GM20000 (cell line): ENCODE data around the gene ABHD18.
A peak's percentile ranks its signal among the peaks of the same experiment; 100 is the strongest.
"Not testable (repeated sequence)": the region's sequence is repeated elsewhere in the genome, so short reads cannot be mapped to it uniquely, and the experiment has no call there.

Experiments
- DNase-seq: peaks from one replicate; pipeline ENCODE4 v3.0.0; 2012; ENCODE audit warnings: low spot score
- TF ChIP-seq, protein P1 (sequence below): IDR thresholded peaks from 2 replicates; pipeline ENCODE4 v1.5.1; 2012; ENCODE audit warnings: mild to moderate bottlenecking, control low read depth; ENCODE audit errors: extremely low read depth, missing control alignments

Gene ABHD18

DNA sequence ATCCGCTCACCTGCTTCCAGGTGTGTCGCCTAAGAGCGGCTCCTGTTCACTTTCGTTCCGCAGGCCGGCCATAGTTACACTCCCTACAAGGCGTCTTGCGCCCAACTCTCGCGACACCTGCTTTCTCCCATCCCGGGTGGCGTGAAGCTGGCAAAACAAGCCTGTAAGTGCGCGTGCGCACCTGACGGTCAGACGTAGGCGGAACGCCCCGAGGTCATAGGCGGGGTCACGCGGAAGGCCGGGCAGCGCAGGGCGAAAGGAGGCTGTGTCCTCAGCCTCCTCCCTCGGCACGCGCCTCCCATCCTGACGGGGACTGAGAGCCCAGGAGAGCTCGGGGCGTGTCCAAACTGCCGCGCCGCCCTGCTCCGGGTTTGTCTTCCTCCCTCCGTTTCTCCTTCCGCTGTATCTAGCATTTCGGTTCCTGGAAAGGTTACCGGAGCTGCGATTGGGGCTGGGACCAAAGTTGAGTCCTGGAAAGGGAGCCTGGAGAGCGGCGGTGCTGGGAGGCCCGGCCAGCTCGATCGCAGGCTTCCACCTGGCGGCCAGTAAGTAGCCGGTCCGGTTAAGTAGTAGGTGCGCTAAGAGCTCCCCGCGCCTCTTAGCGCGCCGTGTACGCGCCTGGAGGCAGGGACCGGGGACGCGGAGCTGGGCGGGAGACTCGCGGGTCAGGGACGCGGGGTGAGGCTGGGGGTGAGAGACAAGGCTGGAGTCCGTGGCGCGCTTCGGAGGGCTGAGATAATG is at the start of gene ABHD18, which contains the start of gene MFSD8:
ABHD18 (plus strand) TSS at position 345 of the 741 bp plus-strand sequence. CDS start 17,550 bp downstream, outside the sequence.
MFSD8 (minus strand) TSS at position 112 of the 741 bp plus-strand sequence; CDS start at position 72, 40 bp downstream.
- TF ChIP-seq, protein P1, sequence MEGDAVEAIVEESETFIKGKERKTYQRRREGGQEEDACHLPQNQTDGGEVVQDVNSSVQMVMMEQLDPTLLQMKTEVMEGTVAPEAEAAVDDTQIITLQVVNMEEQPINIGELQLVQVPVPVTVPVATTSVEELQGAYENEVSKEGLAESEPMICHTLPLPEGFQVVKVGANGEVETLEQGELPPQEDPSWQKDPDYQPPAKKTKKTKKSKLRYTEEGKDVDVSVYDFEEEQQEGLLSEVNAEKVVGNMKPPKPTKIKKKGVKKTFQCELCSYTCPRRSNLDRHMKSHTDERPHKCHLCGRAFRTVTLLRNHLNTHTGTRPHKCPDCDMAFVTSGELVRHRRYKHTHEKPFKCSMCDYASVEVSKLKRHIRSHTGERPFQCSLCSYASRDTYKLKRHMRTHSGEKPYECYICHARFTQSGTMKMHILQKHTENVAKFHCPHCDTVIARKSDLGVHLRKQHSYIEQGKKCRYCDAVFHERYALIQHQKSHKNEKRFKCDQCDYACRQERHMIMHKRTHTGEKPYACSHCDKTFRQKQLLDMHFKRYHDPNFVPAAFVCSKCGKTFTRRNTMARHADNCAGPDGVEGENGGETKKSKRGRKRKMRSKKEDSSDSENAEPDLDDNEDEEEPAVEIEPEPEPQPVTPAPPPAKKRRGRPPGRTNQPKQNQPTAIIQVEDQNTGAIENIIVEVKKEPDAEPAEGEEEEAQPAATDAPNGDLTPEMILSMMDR, result peak; percentile 19
- peak; percentile 96 for DNase-seq

DNA sequence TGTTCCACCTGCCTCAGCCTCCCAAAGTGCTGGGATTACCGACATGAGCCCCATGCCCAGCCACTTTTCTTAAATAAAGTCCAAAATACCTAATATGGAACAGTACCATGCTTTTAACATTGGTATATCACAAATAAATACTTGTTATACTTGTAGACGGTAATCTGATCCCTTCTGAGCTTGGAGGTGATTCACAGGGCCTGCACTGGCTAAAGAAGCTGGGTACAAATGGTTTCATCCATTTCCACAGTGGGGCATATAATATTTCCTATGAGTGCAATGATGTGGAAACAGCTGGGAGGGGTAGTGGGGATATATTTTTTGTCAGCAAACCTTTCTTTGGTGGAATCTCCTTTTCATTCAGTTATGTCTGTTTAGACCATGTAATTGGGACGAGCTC is 48.7 kb upstream of the ABHD18 start:
- TF ChIP-seq, protein P1, result no peak
- DNase-seq, result no peak

DNA sequence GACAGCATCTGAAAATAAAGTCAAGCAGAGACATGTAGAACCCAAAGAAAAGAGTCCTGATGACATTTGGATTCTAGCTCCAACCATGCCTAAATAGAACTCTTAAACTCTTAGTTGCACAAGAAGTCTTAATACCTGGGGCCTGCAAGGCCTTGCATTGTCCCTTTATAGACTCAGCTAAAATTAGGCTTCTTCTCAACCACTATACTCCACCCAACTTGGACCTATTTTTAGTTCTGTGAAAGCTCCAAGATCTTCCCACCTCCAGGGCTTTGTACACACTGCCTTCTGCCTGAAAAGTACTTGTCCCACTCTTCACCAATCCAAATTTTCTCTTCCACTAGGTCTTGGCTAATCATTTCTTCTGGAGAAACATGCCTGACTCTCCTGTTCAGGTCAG is 48.1 kb upstream of the ABHD18 start:
- TF ChIP-seq, protein P1, result no peak
- no peak for DNase-seq

DNA sequence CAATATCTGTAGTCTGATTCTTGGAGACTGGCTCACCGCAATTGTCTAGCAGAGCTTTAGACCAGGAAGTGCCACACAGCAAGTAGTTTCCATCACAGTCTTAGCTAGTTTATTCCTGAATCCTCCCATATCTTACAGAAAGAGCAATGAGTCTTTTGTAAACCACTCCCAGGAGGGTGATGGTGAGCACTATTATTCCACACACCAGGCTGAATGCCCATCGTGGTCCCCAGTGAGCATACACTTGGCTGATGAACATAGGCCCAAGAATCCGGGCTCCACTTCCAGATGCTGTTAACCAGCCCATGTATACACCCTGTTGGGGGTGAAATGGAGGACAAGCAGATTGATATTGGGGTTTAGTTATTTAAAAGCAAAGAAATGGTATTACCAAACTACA is 44.7 kb upstream of the ABHD18 start:
- TF ChIP-seq, protein P1, result no peak
- no peak for DNase-seq

DNA sequence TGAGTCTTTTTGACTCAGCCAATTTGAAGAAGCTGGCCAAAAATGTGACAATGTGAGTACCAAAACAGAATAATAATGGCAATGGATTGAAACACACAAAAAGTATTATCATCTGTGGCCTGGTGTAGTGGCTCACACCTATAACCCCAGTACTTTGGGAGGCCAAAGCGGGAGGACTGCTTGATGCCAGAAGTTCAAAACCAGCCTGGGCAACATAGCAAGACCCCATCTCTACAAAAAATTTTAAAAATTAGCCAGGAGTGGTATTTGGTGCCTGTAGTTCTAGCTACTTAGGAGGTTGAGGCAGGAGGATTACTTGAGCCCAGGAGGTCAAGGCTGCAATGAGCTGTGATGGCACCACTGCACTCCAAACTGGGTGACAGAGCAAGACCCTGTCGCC is 43.0 kb upstream of the ABHD18 start:
- TF ChIP-seq, protein P1, result no peak
- no peak for DNase-seq

DNA sequence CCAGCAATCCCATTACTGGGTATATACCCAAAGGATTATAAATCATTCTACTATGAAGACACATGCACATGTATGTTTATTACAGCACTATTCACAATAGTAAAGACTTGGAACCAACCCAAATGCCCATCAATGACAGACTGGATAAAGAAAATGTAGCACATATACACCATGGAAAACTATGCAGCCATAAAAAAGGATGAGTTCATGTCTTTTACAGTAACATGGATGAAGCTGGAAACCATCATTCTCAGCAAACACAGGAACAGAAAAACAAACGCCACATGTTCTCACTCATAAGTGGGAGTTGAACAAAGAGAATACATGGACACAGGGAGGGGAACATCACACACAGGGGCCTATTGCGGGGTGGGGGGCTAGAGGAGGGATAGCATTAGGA is 39.5 kb upstream of the ABHD18 start:
- not testable (repeated sequence) for DNase-seq

DNA sequence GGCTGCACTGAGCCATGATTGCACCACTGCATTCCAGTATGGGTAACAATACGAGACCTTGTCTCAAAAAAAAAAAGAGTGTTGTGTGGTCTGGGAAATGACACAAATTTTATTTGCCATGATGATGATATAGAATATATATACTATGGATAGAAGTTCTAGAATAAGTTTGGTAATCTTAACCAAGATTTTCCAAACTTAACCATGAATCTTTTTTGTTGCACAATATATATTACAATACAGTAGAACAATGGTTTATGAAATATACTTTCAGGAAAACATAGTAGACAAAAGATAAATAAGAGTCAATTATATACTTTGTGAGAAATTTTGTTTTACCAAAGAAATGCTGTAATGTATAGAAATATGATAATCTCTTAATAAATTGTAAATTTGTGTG is 35.0 kb upstream of the ABHD18 start:
- TF ChIP-seq, protein P1, result no peak

DNA sequence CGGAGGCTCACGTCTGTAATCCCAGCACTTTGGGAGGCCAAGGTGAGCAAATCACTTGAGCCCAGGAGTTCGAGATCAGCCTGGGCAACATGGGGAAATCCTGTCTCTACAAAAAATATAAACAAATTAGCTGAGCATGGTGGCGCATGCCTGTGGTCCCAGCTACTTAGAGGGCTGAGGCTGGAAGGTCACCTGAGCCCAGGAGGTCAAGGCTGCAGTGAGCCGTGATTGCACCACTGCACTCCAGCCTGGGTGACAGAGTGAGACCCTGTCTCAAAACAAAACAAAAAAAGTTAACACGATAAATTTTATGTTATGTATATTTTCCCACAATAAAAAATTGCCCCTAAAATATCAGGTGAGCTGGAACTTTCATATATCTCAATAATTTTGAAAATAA is 33.4 kb upstream of the ABHD18 start:
- DNase-seq, result not testable (repeated sequence)

More for the DNA sequence above, 35.0 kb upstream of the ABHD18 start:
- no peak for DNase-seq
